ENCODE data around the gene GRB7.

GRB7 gene

DNA sequence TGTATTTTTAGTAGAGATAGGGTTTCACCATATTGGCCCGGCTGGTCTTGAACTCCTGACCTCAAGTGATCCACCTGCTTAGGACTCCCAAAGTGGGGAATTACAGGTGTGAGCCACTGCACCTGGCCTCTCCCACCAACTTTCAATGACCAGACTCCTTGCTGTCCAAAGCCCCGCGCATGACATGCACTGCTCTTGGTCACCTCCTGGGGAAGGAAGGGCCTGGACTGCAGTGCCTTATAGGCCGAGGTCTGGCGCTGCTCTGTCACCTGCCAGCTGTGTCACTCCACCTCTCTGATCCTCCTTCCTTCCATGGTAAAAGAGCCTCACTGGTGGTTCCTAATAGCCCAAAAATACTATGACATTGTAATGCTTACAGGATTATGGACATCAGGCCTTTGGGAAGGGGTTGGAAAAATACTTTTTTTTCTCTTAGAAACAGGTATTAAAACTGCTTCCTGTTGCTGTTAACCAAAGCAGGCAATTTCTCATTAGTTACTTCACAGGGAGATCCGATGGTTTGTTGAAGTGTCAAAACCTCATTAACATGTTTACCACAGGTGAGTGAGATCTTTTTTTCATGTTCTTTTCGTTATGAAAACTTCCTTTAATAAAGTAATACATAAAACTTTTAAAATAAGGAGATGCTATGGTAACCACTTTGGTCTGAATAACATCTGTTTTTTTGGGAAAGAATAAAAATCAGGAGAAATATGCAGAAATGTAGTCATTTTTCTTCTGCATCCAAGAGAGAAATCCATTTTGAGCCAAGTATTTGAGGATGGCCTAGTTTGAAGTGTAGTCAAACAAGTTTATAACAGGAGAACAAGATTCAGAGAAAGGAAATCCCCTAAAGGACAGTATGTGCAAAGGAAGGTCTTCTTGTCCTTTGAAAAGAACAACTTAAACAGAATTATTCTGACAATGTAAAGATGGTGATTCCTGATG, 35.5 kb downstream of the GRB7 start:
- peaks cover 30% of the 10 kb centered on the region for H3K36me3 ChIP-seq (ENCODE audit: low read length)
- H3K4me2 ChIP-seq (ENCODE audit: low read depth, low read length, poor library complexity, severe bottlenecking): peak overlapping the region; percentile 97
- H3K9me3 ChIP-seq (ENCODE audit: insufficient read depth, low read length): no peaks in the 10 kb centered on the region
- no peaks in the 10 kb centered on the region for H3K9me2 ChIP-seq (replicated peaks; ENCODE audit: insufficient read depth, low read length)
- H4K20me1 ChIP-seq (ENCODE audit: low read depth, low read length): no peaks in the 10 kb centered on the region
- peak overlapping the region; percentile 95 for H3K27ac ChIP-seq (ENCODE audit: low read depth, low read length)
- peaks cover 99% of the 10 kb centered on the region for H3K79me2 ChIP-seq (ENCODE audit: insufficient read depth, low read length)
- H3F3A ChIP-seq (ENCODE audit: insufficient read depth): peaks cover 92% of the 10 kb centered on the region
- peak overlapping the region; percentile 37 for H3K4me3 ChIP-seq (ENCODE audit: insufficient read depth, low read length, poor library complexity, severe bottlenecking)
- H3K9ac ChIP-seq (ENCODE audit: low read length): peak overlapping the region; percentile 67
- H2AFZ ChIP-seq (ENCODE audit: low read depth, low read length, severe bottlenecking): no peak overlapping the region
- H3K27me3 ChIP-seq (ENCODE audit: low read length): no peaks in the 10 kb centered on the region
- TF ChIP-seq, protein P1, sequence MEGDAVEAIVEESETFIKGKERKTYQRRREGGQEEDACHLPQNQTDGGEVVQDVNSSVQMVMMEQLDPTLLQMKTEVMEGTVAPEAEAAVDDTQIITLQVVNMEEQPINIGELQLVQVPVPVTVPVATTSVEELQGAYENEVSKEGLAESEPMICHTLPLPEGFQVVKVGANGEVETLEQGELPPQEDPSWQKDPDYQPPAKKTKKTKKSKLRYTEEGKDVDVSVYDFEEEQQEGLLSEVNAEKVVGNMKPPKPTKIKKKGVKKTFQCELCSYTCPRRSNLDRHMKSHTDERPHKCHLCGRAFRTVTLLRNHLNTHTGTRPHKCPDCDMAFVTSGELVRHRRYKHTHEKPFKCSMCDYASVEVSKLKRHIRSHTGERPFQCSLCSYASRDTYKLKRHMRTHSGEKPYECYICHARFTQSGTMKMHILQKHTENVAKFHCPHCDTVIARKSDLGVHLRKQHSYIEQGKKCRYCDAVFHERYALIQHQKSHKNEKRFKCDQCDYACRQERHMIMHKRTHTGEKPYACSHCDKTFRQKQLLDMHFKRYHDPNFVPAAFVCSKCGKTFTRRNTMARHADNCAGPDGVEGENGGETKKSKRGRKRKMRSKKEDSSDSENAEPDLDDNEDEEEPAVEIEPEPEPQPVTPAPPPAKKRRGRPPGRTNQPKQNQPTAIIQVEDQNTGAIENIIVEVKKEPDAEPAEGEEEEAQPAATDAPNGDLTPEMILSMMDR (IDR thresholded peaks at IDR 0.05; ENCODE audit: insufficient read depth, low read length, poor library complexity, severe bottlenecking): no peak
- TF ChIP-seq EZH2phosphoT487 (conservative IDR thresholded peaks at IDR 0.05; ENCODE audit: low read length): no peak

DNA sequence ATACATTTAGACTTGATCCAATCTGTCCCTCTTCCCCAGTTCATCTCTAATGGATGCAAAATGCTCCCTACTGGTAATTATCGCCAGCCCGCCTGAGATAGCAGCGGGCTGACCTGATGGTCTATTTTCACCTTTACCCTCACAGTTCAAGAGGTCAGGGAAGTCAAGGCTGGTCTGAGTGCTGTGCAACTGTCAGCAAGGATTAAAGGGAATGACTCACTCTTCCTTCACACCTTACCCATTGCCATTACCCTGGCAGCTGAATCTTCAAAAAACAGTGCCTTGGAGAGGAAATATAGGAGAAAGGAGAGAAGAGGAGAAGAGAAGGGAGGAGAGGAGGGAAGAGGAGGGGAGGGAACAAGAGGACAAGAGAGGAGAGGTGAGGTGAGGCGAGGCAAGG, 36.3 kb downstream of the GRB7 start:
- peaks cover 23% of the 10 kb centered on the region for H3K36me3 ChIP-seq (ENCODE audit: low read length)
- no peak overlapping the region for H2AFZ ChIP-seq (ENCODE audit: low read depth, low read length, severe bottlenecking)
- TF ChIP-seq, protein P1 (IDR thresholded peaks at IDR 0.05; ENCODE audit: insufficient read depth, low read length, poor library complexity, severe bottlenecking): no peak
- TF ChIP-seq EZH2phosphoT487 (conservative IDR thresholded peaks at IDR 0.05; ENCODE audit: low read length): no peak
- H3K4me2 ChIP-seq (ENCODE audit: low read depth, low read length, poor library complexity, severe bottlenecking): peak overlapping the region; percentile 97
- H3K9me3 ChIP-seq (ENCODE audit: insufficient read depth, low read length): no peaks in the 10 kb centered on the region
- H3K9ac ChIP-seq (ENCODE audit: low read length): peak overlapping the region; percentile 67
- H3K79me2 ChIP-seq (ENCODE audit: insufficient read depth, low read length): peaks cover 99% of the 10 kb centered on the region
- H3F3A ChIP-seq (ENCODE audit: insufficient read depth): peaks cover 95% of the 10 kb centered on the region
- no peaks in the 10 kb centered on the region for H3K27me3 ChIP-seq (ENCODE audit: low read length)
- H4K20me1 ChIP-seq (ENCODE audit: low read depth, low read length): no peaks in the 10 kb centered on the region
- H3K9me2 ChIP-seq (replicated peaks; ENCODE audit: insufficient read depth, low read length): no peaks in the 10 kb centered on the region
- H3K4me3 ChIP-seq (ENCODE audit: insufficient read depth, low read length, poor library complexity, severe bottlenecking): peak overlapping the region; percentile 37
- peak overlapping the region; percentile 95 for H3K27ac ChIP-seq (ENCODE audit: low read depth, low read length)

DNA sequence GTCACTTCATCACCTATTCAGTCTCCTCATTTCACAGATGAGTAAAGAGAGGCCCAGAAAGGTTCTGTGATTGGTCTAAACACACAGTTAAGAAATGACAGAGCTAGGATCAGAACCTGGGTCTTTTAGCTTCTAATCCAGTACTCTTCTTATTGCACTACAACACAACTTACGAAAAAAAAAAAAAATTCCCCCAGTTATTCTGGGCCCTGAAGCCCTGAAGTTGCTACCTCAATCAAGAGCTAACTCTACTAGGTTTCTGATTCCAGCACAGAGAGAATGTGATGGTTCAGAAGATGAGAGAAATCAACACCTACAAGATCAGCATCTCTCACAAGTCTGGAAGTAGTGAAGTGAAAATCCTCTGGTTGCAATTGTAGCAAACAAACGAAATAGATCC, 37.3 kb downstream of the GRB7 start:
- no peak overlapping the region for H2AFZ ChIP-seq (ENCODE audit: low read depth, low read length, severe bottlenecking)
- no peaks in the 10 kb centered on the region for H3K27me3 ChIP-seq (ENCODE audit: low read length)
- no peaks in the 10 kb centered on the region for H4K20me1 ChIP-seq (ENCODE audit: low read depth, low read length)
- H3K9me3 ChIP-seq (ENCODE audit: insufficient read depth, low read length): no peaks in the 10 kb centered on the region
- H3F3A ChIP-seq (ENCODE audit: insufficient read depth): peaks cover 94% of the 10 kb centered on the region
- peak overlapping the region; percentile 95 for H3K27ac ChIP-seq (ENCODE audit: low read depth, low read length)
- peak overlapping the region; percentile 67 for H3K9ac ChIP-seq (ENCODE audit: low read length)
- H3K79me2 ChIP-seq (ENCODE audit: insufficient read depth, low read length): peaks cover 98% of the 10 kb centered on the region
- TF ChIP-seq, protein P1 (IDR thresholded peaks at IDR 0.05; ENCODE audit: insufficient read depth, low read length, poor library complexity, severe bottlenecking): no peak
- no peak for TF ChIP-seq EZH2phosphoT487 (conservative IDR thresholded peaks at IDR 0.05; ENCODE audit: low read length)
- peaks cover 16% of the 10 kb centered on the region for H3K36me3 ChIP-seq (ENCODE audit: low read length)
- H3K4me3 ChIP-seq (ENCODE audit: insufficient read depth, low read length, poor library complexity, severe bottlenecking): peak overlapping the region; percentile 37
- no peaks in the 10 kb centered on the region for H3K9me2 ChIP-seq (replicated peaks; ENCODE audit: insufficient read depth, low read length)
- peak overlapping the region; percentile 97 for H3K4me2 ChIP-seq (ENCODE audit: low read depth, low read length, poor library complexity, severe bottlenecking)
